HCT116 (cell line): ENCODE data around the gene OR51F2. TPM values are rescaled to one million over a fixed set of nuclear protein-coding genes. Genes with fewer than 3 reads are reported as not detected.
A peak's percentile ranks its signal among the peaks of the same experiment; 100 is the strongest.

Source experiments
- ATAC-seq: fragments of 200-7000 bp; cut with Tn5 transposase; 2 replicates; pipeline ENCODE4 v1.9.1; 2020; ENCODE audit warnings: mild to moderate bottlenecking, moderate library complexity
- BruUV-seq: library from RNA; stranded (reverse); fragments of 400-500 nt; replicated peaks from 2 replicates; lab custom pipeline; 2021; lab: Mats Ljungman, UMichigan
- CTCF ChIA-PET: fragments of 300-600 bp; sonication (Branson Sonifier 250); formaldehyde crosslinking; loops from one replicate; lab custom pipeline; 2021; ENCODE audit warnings: antibody characterized with exemption; lab: Charles Lee
- POLR2A ChIA-PET: fragments of 300-600, 350-600 bp; sonication (Branson Sonifier 250); formaldehyde crosslinking; loops from one replicate; lab custom pipeline; 2021; ENCODE audit warnings: antibody characterized with exemption; lab: Charles Lee
- RAD21 ChIA-PET, 2 experiments: fragments of 300-600 bp; sonication (Branson Sonifier 250); formaldehyde crosslinking; loops; one replicate each; lab custom pipeline; 2023; ENCODE audit warnings: low total read pairs in 2 of 2; ENCODE audit not compliant: uncharacterized antibody in 2 of 2, unreplicated experiment in 2 of 2, low non-redundant PET in 1 of 2; lab: Charles Lee
- DNase-seq: peaks from one replicate; pipeline ENCODE4 v3.0.0-alpha.2; 2010; ENCODE audit warnings: low read depth, low spot score
- H2AFZ ChIP-seq: fragments of 200-600 bp; shearing (Covaris generic), sonication (generic); 2 replicates; pipeline ENCODE4 v1.6.1; 2017; ENCODE audit warnings: low read depth, mixed run types, mixed read lengths, antibody characterized with exemption, low read length; ENCODE audit not compliant: poor library complexity, severe bottlenecking
- H3K27ac ChIP-seq: 2 replicates; pipeline ENCODE4 v1.5.1; 2012; ENCODE audit warnings: low read depth, low read length
- H3K27me3 ChIP-seq: fragments of 200-600 bp; sonication (generic); 2 replicates; pipeline ENCODE4 v1.6.1; 2016; ENCODE audit warnings: mixed run types, low read length, mixed read lengths; ENCODE audit not compliant: insufficient read depth
- H3K36me3 ChIP-seq, 2 experiments: fragments of 200-500 bp in 1 of 2; fragments of 200-600 bp in 1 of 2; sonication (Bioruptor generic) in 1 of 2; sonication (generic) in 1 of 2; 2 replicates each; pipeline versions ENCODE4 v1.5.1 to v1.6.1; 2014 to 2016; ENCODE audit warnings: low read length in 2 of 2, inconsistent platforms in 1 of 2, mixed read lengths in 1 of 2, mixed run types in 1 of 2; ENCODE audit not compliant: insufficient read depth in 2 of 2, control insufficient read depth in 1 of 2
- H3K4me1 ChIP-seq, 2 experiments: fragments of 200-600 bp in 1 of 2; sonication (generic) in 1 of 2; 2 replicates each; pipeline versions ENCODE4 v1.5.1 to v1.6.1; 2012 to 2017; ENCODE audit warnings: low read length in 2 of 2, inconsistent platforms in 1 of 2, mild to moderate bottlenecking in 1 of 2, mixed read lengths in 1 of 2, mixed run types in 1 of 2, moderate library complexity in 1 of 2; ENCODE audit not compliant: insufficient read depth in 2 of 2, control insufficient read depth in 1 of 2
- H3K4me2 ChIP-seq: fragments of 200-600 bp; sonication (generic); 2 replicates; pipeline ENCODE4 v1.6.1; 2017; ENCODE audit warnings: mixed run types, low read length, mixed read lengths
- H3K4me3 ChIP-seq, 2 experiments: fragments of 200-600 bp in 1 of 2; sonication (generic) in 1 of 2; replicated peaks in 1 of 2; 2 replicates each; pipeline ENCODE4 v1.5.1; 2011 to 2016; ENCODE audit warnings: low read length in 2 of 2, control low read depth in 1 of 2, low read depth in 1 of 2, mild to moderate bottlenecking in 1 of 2, mixed read lengths in 1 of 2, mixed run types in 1 of 2
- H3K79me2 ChIP-seq: fragments of 200-600 bp; sonication (generic); 2 replicates; pipeline ENCODE4 v1.6.1; 2017; ENCODE audit warnings: mild to moderate bottlenecking, mixed run types, low read length, moderate library complexity, mixed read lengths; ENCODE audit not compliant: insufficient read depth
- H3K9ac ChIP-seq: fragments of 200-600 bp; sonication (generic); 2 replicates; pipeline ENCODE4 v1.6.1; 2016; ENCODE audit warnings: low read length, mixed read lengths
- H3K9me2 ChIP-seq: fragments of 200-600 bp; sonication (generic), shearing (Covaris generic); 2 replicates; pipeline ENCODE4 v1.6.1; 2017; ENCODE audit warnings: mixed run types, mild to moderate bottlenecking, moderate library complexity; ENCODE audit not compliant: insufficient read depth
- H3K9me3 ChIP-seq, 2 experiments: fragments of 200-500 bp in 1 of 2; fragments of 200-600 bp in 1 of 2; sonication (Bioruptor generic) in 1 of 2; sonication (generic) in 1 of 2; 2 replicates each; pipeline ENCODE4 v1.6.1; 2014 to 2017; ENCODE audit warnings: low read length in 2 of 2, mixed read lengths in 2 of 2, inconsistent platforms in 1 of 2, low read depth in 1 of 2, mild to moderate bottlenecking in 1 of 2, mixed run types in 1 of 2, moderate library complexity in 1 of 2; ENCODE audit not compliant: control insufficient read depth in 1 of 2, insufficient read depth in 1 of 2
- H4K20me1 ChIP-seq: fragments of 200-600 bp; sonication (generic), shearing (Covaris generic); 2 replicates; pipeline ENCODE4 v1.6.1; 2017; ENCODE audit warnings: mixed run types, mild to moderate bottlenecking, moderate library complexity; ENCODE audit not compliant: insufficient read depth
- ATF3 ChIP-seq: IDR thresholded peaks from 2 replicates; pipeline ENCODE4 v1.6.1; 2012
- CBX3 ChIP-seq: IDR thresholded peaks from 2 replicates; pipeline ENCODE4 v1.6.1; 2012; ENCODE audit warnings: low read depth
- CTCF ChIP-seq, 3 experiments: fragments of 200-600 bp in 1 of 3; sonication (generic) in 1 of 3; IDR thresholded peaks in 2 of 3; conservative IDR thresholded peaks in 1 of 3; 2 replicates each; pipeline ENCODE4 v1.5.1; 2012 to 2017; ENCODE audit warnings: low read depth in 2 of 3, low read length in 2 of 3, antibody characterized with exemption in 1 of 3, borderline replicate concordance in 1 of 3, control low read depth in 1 of 3, mild to moderate bottlenecking in 1 of 3, mixed read lengths in 1 of 3, mixed run types in 1 of 3, moderate library complexity in 1 of 3; ENCODE audit not compliant: insufficient read depth in 1 of 3
- EGR1 ChIP-seq: IDR thresholded peaks from 2 replicates; pipeline ENCODE4 v1.6.1; 2012; ENCODE audit warnings: low read depth
- EZH2 ChIP-seq: fragments of 200-600 bp; sonication (generic); IDR thresholded peaks from 2 replicates; pipeline ENCODE4 v1.6.1; 2017; ENCODE audit warnings: antibody characterized with exemption, mixed run types
- EZH2phosphoT487 ChIP-seq: fragments of 200-600 bp; IDR thresholded peaks from 2 replicates; pipeline ENCODE4 v1.6.1; 2018; ENCODE audit warnings: antibody characterized with exemption, borderline replicate concordance
- FOSL1 ChIP-seq: IDR thresholded peaks from 2 replicates; pipeline ENCODE4 v1.6.1; 2012; ENCODE audit warnings: low read depth
- JUND ChIP-seq: IDR thresholded peaks from 2 replicates; pipeline ENCODE4 v1.6.1; 2012
- MAX ChIP-seq: IDR thresholded peaks from 2 replicates; pipeline ENCODE4 v1.6.1; 2012
- POLR2AphosphoS5 ChIP-seq: IDR thresholded peaks from 2 replicates; pipeline ENCODE4 v1.6.1; 2011; ENCODE audit warnings: mild to moderate bottlenecking, low read depth, low read length, moderate library complexity
- RAD21 ChIP-seq: IDR thresholded peaks from 2 replicates; pipeline ENCODE4 v1.6.1; 2012; ENCODE audit warnings: low read depth, mild to moderate bottlenecking
- SIN3A ChIP-seq: IDR thresholded peaks from 2 replicates; pipeline ENCODE4 v1.6.1; 2012; ENCODE audit warnings: low read depth
- TCF7L2 ChIP-seq: IDR thresholded peaks from 2 replicates; pipeline ENCODE4 v1.7.0; 2011; ENCODE audit warnings: borderline replicate concordance, inconsistent platforms; ENCODE audit not compliant: insufficient read depth, insufficient read length; ENCODE audit errors: extremely low read depth
- ZNF274 ChIP-seq: fragments of 200-500 bp; sonication (Bioruptor generic); IDR thresholded peaks from 2 replicates; pipeline ENCODE4 v1.6.1; 2014; ENCODE audit warnings: mild to moderate bottlenecking, low read depth, low read length, inconsistent platforms
- intact Hi-C: fragments of 100-400 bp; cut with micrococcal nuclease; formaldehyde crosslinking; loops from 2 replicates; pipeline ENCODE4 v1.10.0; 2022
- total RNA-seq: library from RNA; stranded (reverse); gene quantifications from one replicate; pipeline ENCODE4 v1.2.1, GENCODE V29; 2021; ENCODE audit not compliant: unreplicated experiment

The OR51F2 gene
- total RNA-seq, 1 experiment from 2014 or later = not detected

- no peak for DNase-seq
- Histone ChIP-seq H4K20me1 (no peaks in the 10 kb centered on the region), H3K4me2 (no peak overlapping the region), H3K4me1 (no peaks in the 10 kb centered on the region), H3K9ac (no peak overlapping the region), H3K9me3 (no peaks in the 10 kb centered on the region), H3K27ac (no peak overlapping the region), H3K27me3 (peaks cover 10% of the 10 kb centered on the region; the same call in 1 of the 2 replicates), H3K9me2 (no peaks in the 10 kb centered on the region)
- ChIA-PET POLR2A (no interaction called here), RAD21 (no interaction called here), CTCF (no interaction called here)
- BruUV-seq = no TSS peak
- TF ChIP-seq ZNF274 (no peak), CTCF (IDR thresholded peaks at IDR 0.05 in 2 of 3, conservative IDR thresholded peaks at IDR 0.05 in 1 of 3; ENCODE audit: borderline replicate concordance in 1 of 3, insufficient read depth in 1 of 3, low read depth in 2 of 3, low read length in 2 of 3) (0 out of 6 replicates have a peak, but pooled peaks of 2 of the 3 experiments have one; percentile 3 to 13)
- TF ChIP-seq, all 23 proteins: peak for 1
- H3K36me3 ChIP-seq = no peaks in the 10 kb centered on the region
- no peak overlapping the region for H3K4me3 ChIP-seq
- ATAC-seq = no peak
- no peaks in the 10 kb centered on the region for H3K79me2 ChIP-seq
- intact Hi-C loops = no loop called here
- H2AFZ ChIP-seq = no peak overlapping the region
These were observed 18.9 kb downstream of the OR51F2 start for GRCh38 chr11:4839851-4840549.

GRCh38 chr11:4848908-4849532, 27.9 kb downstream of the OR51F2 start, which contains the start of gene OR51S1:
Gene OR51S1 (minus strand): TSS chr11:4849208. CDS start chr11:4849208, 0 bp downstream.
- H3K9ac ChIP-seq = no peak within 1 kb of the TSS
- DNase-seq = no peak
- no TSS peak for BruUV-seq
- POLR2A ChIA-PET = no interaction called here
- H3K79me2 ChIP-seq = no peaks in the 10 kb centered on the region
- CTCF ChIA-PET = no interaction called here
- no peaks in the 10 kb centered on the region for H3K9me2 ChIP-seq
- peaks cover 5% of the 10 kb centered on the region for H3K27me3 ChIP-seq
- no peaks in the 10 kb centered on the region for H3K9me3 ChIP-seq
- no peaks in the 10 kb centered on the region for H4K20me1 ChIP-seq
- H2AFZ ChIP-seq = no peak within 1 kb of the TSS
- TF ChIP-seq RAD21 (no peak), FOSL1 (no peak), CTCF (IDR thresholded peaks at IDR 0.05 in 2 of 3, conservative IDR thresholded peaks at IDR 0.05 in 1 of 3; ENCODE audit: borderline replicate concordance in 1 of 3, insufficient read depth in 1 of 3, low read depth in 2 of 3, low read length in 2 of 3) (no peak), JUND (no peak), MAX (no peak), TCF7L2 (no peak), ZNF274 (no peak), EZH2 (no peak), POLR2AphosphoS5 (no peak), CBX3 (no peak), EGR1 (no peak), SIN3A (no peak), EZH2phosphoT487 (no peak), ATF3 (no peak)
- RAD21 ChIA-PET = no interaction called here
- intact Hi-C loops = no loop called here
- no peaks in the 10 kb centered on the region for H3K36me3 ChIP-seq
- no peaks in the 10 kb centered on the region for H3K4me1 ChIP-seq
- no peak within 1 kb of the TSS for H3K27ac ChIP-seq
- H3K4me3 ChIP-seq = no peak within 1 kb of the TSS
- no peak within 1 kb of the TSS for H3K4me2 ChIP-seq
- ATAC-seq = no peak
